HG03571 (cell line): ENCODE measurements around the gene PER2.

Source experiments
- ATAC-seq: cut with Tn5 transposase; IDR thresholded peaks from one replicate; pipeline ENCODE4 v1.9.1; 2021; ENCODE audit not compliant: unreplicated experiment

Gene PER2

DNA sequence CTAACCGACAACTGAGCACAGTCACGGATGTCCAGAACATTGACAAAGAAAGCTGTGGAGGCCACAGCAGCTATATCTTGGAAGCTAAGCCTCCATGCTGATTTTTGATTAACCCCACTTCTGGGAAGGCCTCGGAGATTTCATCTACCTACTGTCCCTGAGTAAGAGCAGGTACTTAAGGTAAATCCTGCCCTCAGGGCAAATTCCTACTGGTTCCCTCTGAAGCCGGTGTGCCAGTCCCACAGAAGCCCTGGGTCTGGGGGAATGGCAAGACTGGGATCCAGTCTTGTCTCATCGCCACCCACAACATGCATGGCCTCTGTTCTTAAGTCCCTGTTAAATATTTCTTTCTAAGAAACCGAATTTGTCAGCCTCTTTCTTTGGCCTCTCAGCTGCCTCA lies 18.7 kb downstream of the PER2 start:
- no peak for ATAC-seq

DNA sequence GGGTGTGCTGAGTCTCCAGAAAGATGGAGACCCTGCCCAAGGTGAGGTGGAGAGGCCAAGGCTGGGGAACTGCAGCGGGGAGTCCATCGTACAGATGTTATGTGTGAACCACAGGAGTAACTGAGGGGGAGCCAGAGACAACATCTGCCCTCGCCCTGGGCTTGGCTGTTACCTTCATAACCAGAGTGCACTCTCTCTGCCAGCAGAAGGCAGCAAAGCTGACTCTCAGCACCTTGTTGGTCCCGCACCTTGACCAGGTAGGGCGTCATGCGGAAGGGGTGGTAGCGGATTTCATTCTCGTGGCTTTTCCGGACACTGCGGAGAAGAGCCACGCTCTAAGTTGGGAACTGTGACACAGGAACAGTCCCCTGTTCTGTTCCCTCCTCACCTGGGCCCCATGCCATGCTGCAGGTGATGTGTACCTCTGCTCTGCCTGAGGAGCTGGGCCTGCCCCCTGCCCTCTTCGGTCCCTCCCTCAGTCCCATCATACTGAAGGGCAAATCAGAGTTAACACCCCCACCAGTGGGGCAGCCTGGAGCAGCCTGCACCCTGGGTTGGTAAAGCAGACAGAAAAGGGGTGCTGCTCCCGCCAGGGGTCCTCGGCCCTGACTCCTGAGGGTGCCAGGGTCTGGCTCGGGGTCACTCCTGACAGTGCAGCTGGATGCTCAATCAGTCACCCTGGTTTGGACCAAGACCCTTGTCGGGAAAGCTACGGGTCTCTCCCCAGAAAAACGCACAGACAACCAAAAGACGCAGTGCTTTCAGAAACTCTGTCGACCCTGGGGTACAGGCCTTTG lies 20.3 kb downstream of the PER2 start:
- ATAC-seq = no peak

GRCh38 chr2:238267341-238267710 lies 21.1 kb downstream of the PER2 start:
- no peak for ATAC-seq

- no peak for ATAC-seq
Measured at GRCh38 chr2:238265605-238266004, 22.8 kb downstream of the PER2 start.

- no peak for ATAC-seq
Measured at GRCh38 chr2:238264072-238264460, 24.3 kb downstream of the PER2 start.

DNA sequence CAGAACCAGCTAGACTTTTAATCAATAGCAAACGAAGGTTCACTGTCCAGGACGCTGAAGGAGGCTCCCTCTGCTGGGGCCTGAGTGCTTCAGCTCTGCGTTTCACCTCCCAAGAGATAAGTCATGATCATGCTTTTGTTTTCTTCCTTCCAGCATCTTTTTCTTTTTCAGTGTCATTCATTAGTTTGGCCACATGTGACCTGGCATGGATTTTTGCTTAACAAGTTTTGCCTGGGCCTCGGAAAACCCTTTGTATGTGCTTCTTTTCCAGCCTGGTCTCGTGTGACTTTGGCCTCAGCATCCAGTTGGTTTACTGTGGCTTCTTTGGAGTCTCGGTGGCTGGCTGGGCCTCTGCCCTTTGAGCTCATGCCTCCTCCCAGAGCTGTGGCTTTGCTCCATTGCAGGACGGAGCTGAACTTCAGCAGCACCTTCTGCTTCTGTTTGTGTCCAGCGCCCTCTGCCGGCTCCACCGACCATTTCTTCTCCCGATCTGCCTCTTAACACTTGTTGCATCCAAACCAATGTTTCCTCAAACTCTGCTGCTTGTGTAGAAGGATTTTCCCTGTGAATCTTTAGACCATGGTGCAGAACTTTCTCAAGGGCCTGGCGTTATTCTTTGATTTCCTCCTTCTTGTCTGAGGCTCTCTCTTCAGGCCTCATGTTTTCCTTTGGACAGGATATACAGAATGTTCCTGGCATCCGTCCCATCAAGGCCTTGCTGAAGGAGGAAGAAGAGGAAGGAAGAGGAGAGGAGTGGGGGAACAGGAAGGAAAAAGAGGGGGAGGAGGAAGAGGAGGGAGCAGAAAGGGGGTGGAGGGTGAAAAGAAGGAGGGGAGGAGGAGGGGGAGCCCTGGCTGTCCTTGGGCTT lies 25.0 kb downstream of the PER2 start:
- ATAC-seq = no peak

GRCh38 chr2:238262496-238263122 lies 25.8 kb downstream of the PER2 start:
- no peak for ATAC-seq

- ATAC-seq = no peak
Measured at GRCh38 chr2:238261718-238262375, 26.6 kb downstream of the PER2 start.

- ATAC-seq = no peak
Measured at GRCh38 chr2:238260883-238261282, 27.5 kb downstream of the PER2 start.

DNA sequence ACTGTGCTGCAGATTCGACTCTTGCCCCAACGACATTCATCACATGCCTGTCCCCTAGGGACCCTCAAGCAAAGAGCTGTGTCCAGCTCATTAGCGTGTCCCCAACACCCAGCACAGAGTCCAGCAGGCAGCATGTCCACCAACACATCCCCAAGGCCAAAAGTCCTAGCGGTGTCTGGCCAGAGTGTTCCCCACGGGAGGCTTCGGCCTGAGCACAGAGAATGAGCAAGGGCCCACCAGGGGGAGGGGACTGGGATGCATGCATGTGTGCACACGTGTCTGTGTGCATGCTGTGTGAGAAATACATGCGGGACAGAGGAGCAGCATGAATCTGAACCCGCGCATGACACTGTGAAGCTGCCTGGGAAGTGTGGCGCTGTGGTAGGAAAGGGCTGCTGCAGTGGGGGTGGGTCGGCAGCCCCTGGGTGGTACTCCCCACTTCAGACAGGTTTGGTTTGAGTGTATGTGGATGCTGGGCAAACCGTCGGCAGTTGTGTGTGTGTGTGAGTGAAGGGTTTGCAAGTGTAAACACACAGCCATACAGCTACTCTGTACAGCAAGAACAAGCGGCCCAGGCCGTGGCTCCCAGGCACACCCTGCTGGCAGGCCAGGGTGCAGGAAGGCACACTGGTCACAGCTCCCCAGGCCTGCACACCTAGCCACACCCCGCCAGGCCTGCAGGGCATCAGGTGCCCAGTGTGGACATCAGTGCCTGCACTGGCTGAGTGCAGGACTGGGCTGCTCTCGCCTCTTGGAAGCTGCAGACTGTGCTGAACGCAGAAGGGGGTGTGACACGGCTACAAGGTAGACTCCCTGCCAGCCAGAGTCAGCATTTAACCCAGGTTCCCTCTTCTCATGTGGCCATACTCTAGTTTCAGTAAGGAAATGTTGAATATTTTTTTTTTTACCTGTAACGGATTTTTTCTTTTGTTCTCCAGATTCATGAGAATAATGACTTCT lies 29.1 kb downstream of the PER2 start:
- ATAC-seq = no peak

GRCh38 chr2:238257786-238258700 lies 30.4 kb downstream of the PER2 start:
- ATAC-seq = no peak

- ATAC-seq = peak; percentile 57
Measured at GRCh38 chr2:238256594-238257104, 31.8 kb downstream of the PER2 start.

DNA sequence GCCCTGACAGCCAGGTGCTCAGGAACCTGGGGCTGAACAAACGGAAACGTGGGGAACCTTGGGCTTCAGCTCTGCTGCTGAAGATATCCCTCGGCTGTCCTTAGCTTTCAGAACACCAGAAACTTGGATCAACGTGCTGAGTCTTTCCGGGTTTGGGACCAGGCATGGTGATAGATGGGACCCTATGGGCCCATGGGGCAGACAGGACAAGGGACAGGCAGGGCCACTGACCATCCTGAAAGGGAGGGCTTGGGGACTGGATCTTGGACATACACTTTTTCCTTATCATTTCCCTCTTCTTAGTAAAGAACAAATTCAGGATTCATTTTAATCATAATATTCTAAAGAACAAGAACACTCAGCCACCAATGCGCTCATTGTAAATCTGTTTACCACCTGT lies 32.3 kb downstream of the PER2 start:
- ATAC-seq = no peak

DNA sequence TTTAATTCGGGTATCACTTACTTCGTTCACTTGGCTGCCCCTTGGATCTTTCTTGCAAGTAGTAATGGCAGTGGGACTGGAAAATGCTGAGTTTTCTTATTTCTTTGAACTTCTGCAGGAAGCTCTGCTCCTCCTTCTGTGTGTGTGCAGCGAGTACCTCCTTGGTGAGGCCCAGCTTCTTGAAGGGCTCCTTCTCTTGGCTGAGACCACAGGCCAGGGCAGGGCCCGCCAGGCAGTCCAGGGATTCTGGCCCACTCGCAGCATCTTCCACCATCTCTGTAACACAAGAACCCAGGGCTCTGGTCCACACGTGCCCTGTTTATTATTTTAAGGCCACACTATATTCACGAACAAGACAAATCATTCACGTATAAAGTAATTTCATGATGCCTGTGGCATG lies 32.8 kb downstream of the PER2 start:
- no peak for ATAC-seq

DNA sequence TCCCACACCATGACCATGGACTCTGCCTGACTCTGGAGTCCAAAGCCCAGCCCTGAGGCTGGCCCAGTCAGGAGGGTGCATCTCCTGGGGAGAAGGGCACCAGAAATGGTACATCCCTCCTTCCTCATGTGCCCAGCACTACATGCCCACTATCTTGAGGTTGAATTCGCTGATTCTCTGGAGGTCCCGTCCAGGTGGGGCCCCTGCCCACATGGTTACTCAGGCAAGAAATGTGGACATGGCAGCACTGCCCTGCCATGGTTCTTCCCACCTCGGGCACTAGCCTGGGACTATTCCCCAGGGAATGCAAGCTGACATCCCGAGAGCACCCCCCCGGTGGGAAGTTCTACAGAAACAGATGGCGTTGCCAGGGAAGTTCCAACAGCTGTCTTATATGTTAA lies 33.3 kb downstream of the PER2 start:
- no peak for ATAC-seq

DNA sequence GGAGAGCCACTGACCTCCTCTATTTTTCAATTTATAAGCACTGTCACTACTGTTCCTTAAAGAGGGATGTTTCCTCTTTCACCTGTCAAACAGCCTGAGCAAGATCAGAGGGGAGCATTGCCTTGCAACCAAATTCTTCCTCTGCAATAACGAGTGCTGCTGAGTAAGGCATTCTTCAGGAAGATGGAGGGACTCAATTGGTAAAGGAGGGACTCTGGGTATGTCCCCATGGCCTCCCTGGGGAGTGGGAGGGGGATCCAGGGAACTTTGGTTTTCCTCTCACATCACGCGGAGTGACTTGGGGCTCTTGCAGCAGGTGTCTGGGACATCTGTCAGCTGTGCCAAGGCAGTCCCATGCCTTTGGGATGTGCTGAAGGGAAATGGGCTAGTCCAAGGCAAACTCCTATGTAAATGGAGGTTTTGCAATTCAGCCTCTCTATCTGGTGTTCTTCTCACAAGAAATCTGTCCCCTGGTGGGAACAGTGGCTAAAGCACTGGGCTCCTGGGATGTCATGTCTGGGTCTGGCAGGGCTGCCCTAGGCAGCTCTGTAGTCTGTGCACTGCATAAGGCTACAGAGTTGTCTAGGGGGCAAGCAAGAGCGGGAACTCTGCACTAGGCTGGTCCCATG lies 34.2 kb downstream of the PER2 start:
- no peak for ATAC-seq

- ATAC-seq = no peak
Measured at GRCh38 chr2:238252766-238253630, 35.4 kb downstream of the PER2 start.

GRCh38 chr2:238251986-238252385 lies 36.4 kb downstream of the PER2 start:
- ATAC-seq = no peak
